ENCODE results near the gene ARHGAP15. TPM values are rescaled to one million over a fixed set of nuclear protein-coding genes. Genes with fewer than 3 reads are reported as not detected.

ARHGAP15 gene
- total and polyA plus RNA-seq, 4 donors = 3.8 to 17.9 (median 13.2) TPM

- TF ChIP-seq RAD21 (IDR thresholded peaks at IDR 0.05) = no peak
- TF ChIP-seq, protein P1, sequence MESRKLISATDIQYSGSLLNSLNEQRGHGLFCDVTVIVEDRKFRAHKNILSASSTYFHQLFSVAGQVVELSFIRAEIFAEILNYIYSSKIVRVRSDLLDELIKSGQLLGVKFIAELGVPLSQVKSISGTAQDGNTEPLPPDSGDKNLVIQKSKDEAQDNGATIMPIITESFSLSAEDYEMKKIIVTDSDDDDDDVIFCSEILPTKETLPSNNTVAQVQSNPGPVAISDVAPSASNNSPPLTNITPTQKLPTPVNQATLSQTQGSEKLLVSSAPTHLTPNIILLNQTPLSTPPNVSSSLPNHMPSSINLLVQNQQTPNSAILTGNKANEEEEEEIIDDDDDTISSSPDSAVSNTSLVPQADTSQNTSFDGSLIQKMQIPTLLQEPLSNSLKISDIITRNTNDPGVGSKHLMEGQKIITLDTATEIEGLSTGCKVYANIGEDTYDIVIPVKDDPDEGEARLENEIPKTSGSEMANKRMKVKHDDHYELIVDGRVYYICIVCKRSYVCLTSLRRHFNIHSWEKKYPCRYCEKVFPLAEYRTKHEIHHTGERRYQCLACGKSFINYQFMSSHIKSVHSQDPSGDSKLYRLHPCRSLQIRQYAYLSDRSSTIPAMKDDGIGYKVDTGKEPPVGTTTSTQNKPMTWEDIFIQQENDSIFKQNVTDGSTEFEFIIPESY (IDR thresholded peaks at IDR 0.05) = no peak
- TF ChIP-seq, protein P2, sequence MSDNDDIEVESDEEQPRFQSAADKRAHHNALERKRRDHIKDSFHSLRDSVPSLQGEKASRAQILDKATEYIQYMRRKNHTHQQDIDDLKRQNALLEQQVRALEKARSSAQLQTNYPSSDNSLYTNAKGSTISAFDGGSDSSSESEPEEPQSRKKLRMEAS (IDR thresholded peaks at IDR 0.05) = no peak
- TF ChIP-seq FOXA1 (IDR thresholded peaks at IDR 0.05) = no peak
- TF ChIP-seq TAF1 (conservative IDR thresholded peaks at IDR 0.05) = no peak
- TF ChIP-seq, protein P3, sequence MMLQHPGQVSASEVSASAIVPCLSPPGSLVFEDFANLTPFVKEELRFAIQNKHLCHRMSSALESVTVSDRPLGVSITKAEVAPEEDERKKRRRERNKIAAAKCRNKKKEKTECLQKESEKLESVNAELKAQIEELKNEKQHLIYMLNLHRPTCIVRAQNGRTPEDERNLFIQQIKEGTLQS (IDR thresholded peaks at IDR 0.05) = no peak
- no peak for TF ChIP-seq EGR1 (IDR thresholded peaks at IDR 0.05; ENCODE audit: low read depth in 2 of 2)
- TF ChIP-seq SP1 (IDR thresholded peaks at IDR 0.05) = no peak
- no peak for TF ChIP-seq HNF4A (conservative IDR thresholded peaks at IDR 0.05)
- no peak for TF ChIP-seq JUND (IDR thresholded peaks at IDR 0.05)
- no peak for TF ChIP-seq GABPA (IDR thresholded peaks at IDR 0.05 in 1 of 2, conservative IDR thresholded peaks at IDR 0.05 in 1 of 2)
- no peak for TF ChIP-seq HNF4G (IDR thresholded peaks at IDR 0.05)
- no peak for TF ChIP-seq RXRA (IDR thresholded peaks at IDR 0.05)
- TF ChIP-seq, protein P4, sequence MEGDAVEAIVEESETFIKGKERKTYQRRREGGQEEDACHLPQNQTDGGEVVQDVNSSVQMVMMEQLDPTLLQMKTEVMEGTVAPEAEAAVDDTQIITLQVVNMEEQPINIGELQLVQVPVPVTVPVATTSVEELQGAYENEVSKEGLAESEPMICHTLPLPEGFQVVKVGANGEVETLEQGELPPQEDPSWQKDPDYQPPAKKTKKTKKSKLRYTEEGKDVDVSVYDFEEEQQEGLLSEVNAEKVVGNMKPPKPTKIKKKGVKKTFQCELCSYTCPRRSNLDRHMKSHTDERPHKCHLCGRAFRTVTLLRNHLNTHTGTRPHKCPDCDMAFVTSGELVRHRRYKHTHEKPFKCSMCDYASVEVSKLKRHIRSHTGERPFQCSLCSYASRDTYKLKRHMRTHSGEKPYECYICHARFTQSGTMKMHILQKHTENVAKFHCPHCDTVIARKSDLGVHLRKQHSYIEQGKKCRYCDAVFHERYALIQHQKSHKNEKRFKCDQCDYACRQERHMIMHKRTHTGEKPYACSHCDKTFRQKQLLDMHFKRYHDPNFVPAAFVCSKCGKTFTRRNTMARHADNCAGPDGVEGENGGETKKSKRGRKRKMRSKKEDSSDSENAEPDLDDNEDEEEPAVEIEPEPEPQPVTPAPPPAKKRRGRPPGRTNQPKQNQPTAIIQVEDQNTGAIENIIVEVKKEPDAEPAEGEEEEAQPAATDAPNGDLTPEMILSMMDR (IDR thresholded peaks at IDR 0.05; ENCODE audit: low read depth, low read length, missing input control) = no peak
- no peak for TF ChIP-seq YY1 (IDR thresholded peaks at IDR 0.05)
- TF ChIP-seq NR2F2 (IDR thresholded peaks at IDR 0.05) = no peak
- TF ChIP-seq, protein P5, sequence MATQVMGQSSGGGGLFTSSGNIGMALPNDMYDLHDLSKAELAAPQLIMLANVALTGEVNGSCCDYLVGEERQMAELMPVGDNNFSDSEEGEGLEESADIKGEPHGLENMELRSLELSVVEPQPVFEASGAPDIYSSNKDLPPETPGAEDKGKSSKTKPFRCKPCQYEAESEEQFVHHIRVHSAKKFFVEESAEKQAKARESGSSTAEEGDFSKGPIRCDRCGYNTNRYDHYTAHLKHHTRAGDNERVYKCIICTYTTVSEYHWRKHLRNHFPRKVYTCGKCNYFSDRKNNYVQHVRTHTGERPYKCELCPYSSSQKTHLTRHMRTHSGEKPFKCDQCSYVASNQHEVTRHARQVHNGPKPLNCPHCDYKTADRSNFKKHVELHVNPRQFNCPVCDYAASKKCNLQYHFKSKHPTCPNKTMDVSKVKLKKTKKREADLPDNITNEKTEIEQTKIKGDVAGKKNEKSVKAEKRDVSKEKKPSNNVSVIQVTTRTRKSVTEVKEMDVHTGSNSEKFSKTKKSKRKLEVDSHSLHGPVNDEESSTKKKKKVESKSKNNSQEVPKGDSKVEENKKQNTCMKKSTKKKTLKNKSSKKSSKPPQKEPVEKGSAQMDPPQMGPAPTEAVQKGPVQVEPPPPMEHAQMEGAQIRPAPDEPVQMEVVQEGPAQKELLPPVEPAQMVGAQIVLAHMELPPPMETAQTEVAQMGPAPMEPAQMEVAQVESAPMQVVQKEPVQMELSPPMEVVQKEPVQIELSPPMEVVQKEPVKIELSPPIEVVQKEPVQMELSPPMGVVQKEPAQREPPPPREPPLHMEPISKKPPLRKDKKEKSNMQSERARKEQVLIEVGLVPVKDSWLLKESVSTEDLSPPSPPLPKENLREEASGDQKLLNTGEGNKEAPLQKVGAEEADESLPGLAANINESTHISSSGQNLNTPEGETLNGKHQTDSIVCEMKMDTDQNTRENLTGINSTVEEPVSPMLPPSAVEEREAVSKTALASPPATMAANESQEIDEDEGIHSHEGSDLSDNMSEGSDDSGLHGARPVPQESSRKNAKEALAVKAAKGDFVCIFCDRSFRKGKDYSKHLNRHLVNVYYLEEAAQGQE (IDR thresholded peaks at IDR 0.05) = no peak
- Histone ChIP-seq H3K4me1 (ENCODE audit: control insufficient read depth in 4 of 4, insufficient read depth in 4 of 4, low read length in 3 of 4) (no peaks in the 10 kb centered on the region), H3K4me3 (ENCODE audit: low read depth in 1 of 3, low read length in 3 of 3) (no peak overlapping the region), H3K27ac (ENCODE audit: low read depth in 1 of 2, low read length in 2 of 2) (no peak overlapping the region), H3K36me3 (ENCODE audit: control insufficient read depth in 4 of 4, insufficient read depth in 3 of 4, low read depth in 1 of 4, low read length in 3 of 4) (no peaks in the 10 kb centered on the region), H3K9ac (ENCODE audit: low read depth in 1 of 2, low read length in 2 of 2) (no peak overlapping the region), H3K9me3 (ENCODE audit: control insufficient read depth in 4 of 4, low read length in 3 of 4) (no peaks in the 10 kb centered on the region), H3K27me3 (ENCODE audit: control insufficient read depth in 4 of 4, insufficient read depth in 4 of 4, low read length in 3 of 4) (peaks cover 0 to 2% (median 0%) of the 10 kb centered on the region in 4 donors)
- 55% methylated on average over 1 of the region's 1 CpG for WGBS
- no peak for DNase-seq (ENCODE audit: low spot score)
Observed at GRCh38 chr2:143689541-143689940, 560.3 kb downstream of the ARHGAP15 start.

All from liver (tissue), 9 donors.